D721Med (cell line): ENCODE data around the gene PHACTR1.

ENCODE experiments used
- DNase-seq: peaks from one replicate; pipeline ENCODE4 v3.0.0; 2011; ENCODE audit warnings: low spot score; ENCODE audit not compliant: insufficient read length
- FAIRE-seq: peaks from 2 replicates; lab custom pipeline; 2011; peaks lifted over from hg19 to GRCh38; lab: Jason Lieb, UNC
- TF ChIP-seq, protein P1 (sequence below): IDR thresholded peaks from 2 replicates; pipeline ENCODE4 v1.5.1; 2012; ENCODE audit warnings: mild to moderate bottlenecking, control low read depth; ENCODE audit not compliant: insufficient read depth; ENCODE audit errors: missing control alignments

The PHACTR1 gene

DNA sequence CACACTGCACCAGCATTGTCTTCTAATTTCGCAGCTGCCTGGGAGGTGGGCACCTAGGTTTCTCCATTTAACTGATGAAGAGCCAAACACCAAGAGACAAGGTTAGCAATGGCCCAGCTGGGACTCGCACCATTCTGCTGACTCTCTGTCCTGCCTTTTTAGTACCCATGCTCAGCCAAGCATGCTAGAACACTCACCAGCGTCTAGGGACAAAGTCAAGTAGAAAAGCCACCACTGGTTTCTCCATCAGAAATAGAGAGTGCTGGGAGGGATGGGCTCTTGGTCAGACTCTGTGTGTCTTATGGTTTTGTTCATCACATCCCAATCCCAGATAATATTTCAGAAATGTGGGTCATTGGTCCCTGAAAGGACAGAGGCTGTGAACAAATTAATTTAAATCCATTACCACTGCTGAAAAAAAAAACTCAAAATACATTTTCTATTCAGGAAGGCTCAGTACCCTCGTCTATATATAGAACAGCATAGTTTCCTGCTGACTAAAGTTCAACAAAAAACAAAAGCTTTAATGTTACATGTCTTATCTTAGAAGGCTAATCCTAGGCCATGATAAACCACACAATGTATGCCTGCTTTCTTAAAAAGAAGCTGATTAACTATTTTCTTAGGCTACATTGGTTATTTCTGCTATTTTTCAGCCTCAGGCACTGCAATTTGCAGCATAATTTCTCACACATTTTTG lies 500.8 kb downstream of the PHACTR1 start:
- DNase-seq (no peak), FAIRE-seq (no peak)
- TF ChIP-seq, protein P1, sequence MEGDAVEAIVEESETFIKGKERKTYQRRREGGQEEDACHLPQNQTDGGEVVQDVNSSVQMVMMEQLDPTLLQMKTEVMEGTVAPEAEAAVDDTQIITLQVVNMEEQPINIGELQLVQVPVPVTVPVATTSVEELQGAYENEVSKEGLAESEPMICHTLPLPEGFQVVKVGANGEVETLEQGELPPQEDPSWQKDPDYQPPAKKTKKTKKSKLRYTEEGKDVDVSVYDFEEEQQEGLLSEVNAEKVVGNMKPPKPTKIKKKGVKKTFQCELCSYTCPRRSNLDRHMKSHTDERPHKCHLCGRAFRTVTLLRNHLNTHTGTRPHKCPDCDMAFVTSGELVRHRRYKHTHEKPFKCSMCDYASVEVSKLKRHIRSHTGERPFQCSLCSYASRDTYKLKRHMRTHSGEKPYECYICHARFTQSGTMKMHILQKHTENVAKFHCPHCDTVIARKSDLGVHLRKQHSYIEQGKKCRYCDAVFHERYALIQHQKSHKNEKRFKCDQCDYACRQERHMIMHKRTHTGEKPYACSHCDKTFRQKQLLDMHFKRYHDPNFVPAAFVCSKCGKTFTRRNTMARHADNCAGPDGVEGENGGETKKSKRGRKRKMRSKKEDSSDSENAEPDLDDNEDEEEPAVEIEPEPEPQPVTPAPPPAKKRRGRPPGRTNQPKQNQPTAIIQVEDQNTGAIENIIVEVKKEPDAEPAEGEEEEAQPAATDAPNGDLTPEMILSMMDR: no peak

DNA sequence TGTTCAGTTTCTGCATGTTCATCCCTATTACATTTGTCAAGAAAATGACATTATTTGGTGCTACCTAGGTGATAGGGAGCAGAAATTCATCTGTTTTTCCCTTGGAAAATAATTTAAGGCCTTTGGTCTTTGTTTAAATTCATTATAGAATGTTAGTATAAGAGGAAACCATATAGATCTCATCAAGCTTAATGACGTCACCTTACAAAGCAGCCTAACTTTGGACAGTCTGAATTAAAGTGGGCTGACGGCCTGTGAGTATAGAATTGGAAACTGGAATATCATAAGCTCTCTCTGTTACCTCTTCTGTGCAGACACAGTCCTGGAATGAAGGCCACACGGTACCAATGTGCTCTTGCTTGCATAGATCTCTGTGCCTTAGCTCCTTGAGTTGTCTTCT lies 503.7 kb downstream of the PHACTR1 start:
- FAIRE-seq (no peak), DNase-seq (no peak)
- TF ChIP-seq, protein P1: no peak

DNA sequence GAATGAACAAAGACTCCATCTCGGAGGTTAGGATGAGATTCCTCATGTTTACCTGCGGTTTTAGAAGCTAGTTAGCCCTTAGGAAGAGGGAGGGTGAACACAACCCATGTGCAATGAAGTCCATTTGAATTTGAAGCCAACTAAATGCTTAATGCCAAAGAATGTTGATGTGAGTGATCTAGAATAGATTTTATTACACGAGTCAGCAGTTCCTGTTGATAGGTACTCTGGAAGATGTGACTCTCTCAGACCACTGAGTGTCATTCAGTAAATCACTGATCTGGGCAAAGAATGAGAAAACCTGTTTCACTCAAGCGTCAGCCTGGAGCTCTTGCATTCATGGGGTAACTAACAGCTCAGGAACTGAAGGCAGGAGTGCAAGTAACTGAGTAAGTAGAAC lies 505.5 kb downstream of the PHACTR1 start:
- DNase-seq (no peak), FAIRE-seq (no peak)
- TF ChIP-seq, protein P1: no peak

DNA sequence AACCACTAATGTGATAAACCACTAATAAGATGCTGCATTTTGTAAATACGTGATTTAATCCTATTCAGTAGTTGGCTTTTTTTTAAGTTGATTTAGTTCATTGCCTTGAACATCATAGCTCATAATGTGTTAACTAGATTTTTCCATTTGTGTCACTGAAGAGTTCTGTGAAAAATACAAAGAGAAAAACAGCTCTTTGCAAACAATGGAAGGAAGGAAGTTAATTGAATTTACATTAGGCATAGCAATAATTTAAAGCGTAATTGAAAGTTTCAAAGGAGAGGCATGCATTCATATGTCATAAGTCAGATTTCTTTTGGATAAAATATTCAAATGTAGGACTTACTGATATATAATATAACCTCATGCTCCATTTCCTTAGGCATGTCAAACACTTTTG lies 509.5 kb downstream of the PHACTR1 start:
- FAIRE-seq (no peak), DNase-seq (no peak)
- TF ChIP-seq, protein P1: no peak

DNA sequence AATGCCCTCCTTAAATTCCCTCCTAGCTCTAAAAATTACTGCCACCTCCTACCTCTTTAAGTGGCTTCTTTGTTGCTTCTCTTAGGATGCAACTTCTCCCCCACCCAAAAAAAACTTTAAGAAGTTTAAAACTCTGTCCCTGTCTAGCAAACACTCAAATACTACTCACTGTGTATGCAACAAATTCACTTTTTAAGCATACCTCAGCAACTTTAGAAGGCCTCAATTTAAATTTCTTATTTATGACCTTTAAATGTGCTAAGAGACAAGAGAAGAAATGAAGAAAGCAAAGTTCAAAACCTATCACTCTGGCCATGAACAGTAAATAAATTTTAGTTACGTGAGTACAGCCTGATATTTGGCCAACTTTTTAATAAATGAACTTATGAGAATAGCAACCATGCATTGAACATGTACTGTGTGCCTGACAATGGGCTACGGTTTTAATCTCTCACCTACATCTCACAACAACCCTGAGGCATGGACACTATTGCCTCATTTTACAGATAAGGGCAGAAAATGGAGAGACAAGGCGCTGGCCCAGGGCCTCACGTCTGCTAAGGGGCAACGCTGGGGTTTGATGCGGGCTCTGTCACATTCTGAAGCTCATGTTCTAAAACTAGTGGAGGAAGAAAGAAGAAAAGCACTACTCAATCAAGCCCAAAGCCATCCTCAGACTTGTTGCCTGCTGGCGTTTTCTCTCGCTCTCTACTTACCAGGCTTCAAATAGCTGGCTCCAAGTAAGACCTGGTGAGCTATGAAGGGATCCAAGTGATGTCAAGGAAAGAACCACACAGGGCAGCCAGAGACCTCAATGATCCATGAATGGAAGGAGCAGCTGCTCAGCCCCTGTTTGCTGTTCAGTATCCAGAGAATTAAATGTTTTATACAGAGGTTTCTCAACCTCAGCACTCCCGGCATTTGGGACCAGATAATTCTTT lies 512.0 kb downstream of the PHACTR1 start:
- DNase-seq (no peak), FAIRE-seq (no peak)
- TF ChIP-seq, protein P1: no peak

DNA sequence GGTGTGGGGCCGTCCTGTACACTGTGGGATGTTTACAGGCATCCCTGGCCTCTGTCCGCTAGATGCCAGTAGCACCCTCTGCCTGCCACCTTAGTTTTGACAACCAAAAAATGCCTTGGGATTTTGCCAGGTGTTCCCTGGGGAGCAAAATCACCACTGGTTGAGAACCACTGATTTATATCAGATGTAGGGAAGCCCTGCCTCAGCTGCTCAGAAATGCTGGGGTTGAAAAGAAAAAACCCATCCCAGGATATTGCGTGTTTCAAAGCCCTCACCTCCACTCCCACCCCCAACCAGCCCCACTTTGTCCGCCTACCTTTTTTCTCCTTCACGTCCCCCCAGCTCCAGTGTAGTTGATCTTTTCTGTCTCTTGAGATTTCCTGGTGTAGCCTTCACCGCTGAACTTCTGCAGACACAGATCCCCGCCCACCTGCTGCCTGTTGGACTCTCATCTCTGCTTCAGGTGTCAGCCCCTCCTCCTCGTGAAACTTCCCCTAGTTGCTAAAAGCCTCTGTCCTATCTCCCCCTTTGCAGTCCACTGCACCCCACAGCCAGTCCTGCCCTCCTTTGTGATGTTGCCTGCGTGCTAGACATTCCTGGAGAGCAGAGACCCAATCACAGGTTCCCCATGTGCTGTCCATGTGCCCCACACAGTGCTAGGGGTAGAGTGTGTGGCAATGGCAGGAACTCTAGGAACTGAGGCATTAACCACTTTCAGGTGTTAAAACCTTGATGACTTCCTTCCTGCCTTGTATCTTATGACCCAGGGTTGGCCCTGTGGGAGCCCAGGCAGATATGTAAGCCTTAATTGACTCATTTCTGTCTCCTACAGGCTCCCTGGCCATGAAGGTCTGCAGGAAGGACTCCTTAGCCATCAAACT lies 512.9 kb downstream of the PHACTR1 start:
- TF ChIP-seq, protein P1: no peak
- FAIRE-seq: no peak
- DNase-seq: no peak
